HG03439 (cell line): ENCODE measurements around the gene CARNS1.
"Not testable (repeated sequence)": the region's sequence is repeated elsewhere in the genome, so short reads cannot be mapped to it uniquely, and the experiment has no call there.

Experiments
- ATAC-seq: cut with Tn5 transposase; IDR thresholded peaks from one replicate; pipeline ENCODE4 v1.9.1; 2021; ENCODE audit warnings: mild to moderate bottlenecking, moderate library complexity; ENCODE audit not compliant: unreplicated experiment

Gene CARNS1

GRCh38 chr11:67396587-67397389 is 18.7 kb upstream of the CARNS1 start:
- ATAC-seq = no peak

- ATAC-seq = no peak
Observed at GRCh38 chr11:67397536-67397935, 17.9 kb upstream of the CARNS1 start.

GRCh38 chr11:67397986-67398660 is 17.4 kb upstream of the CARNS1 start:
- ATAC-seq = no peak

GRCh38 chr11:67398661-67399563 is 16.6 kb upstream of the CARNS1 start:
- no peak for ATAC-seq

- no peak for ATAC-seq
Observed at GRCh38 chr11:67400251-67400941, 15.1 kb upstream of the CARNS1 start.

GRCh38 chr11:67400942-67401494 is 14.5 kb upstream of the CARNS1 start:
- peak; percentile 6 for ATAC-seq

GRCh38 chr11:67401495-67402191 is 13.8 kb upstream of the CARNS1 start, which contains the start of gene PPP1CA:
TSS of gene PPP1CA (minus strand) at chr11:67401858. CDS start at chr11:67401782, 76 bp downstream.
- peak; percentile 61 for ATAC-seq

- not testable (repeated sequence) for ATAC-seq
Observed at GRCh38 chr11:67402192-67402839, 13.2 kb upstream of the CARNS1 start.

GRCh38 chr11:67403085-67403484 is 12.4 kb upstream of the CARNS1 start:
- not testable (repeated sequence) for ATAC-seq

GRCh38 chr11:67404515-67405195 is 10.8 kb upstream of the CARNS1 start:
- no peak for ATAC-seq

GRCh38 chr11:67405196-67405567 is 10.3 kb upstream of the CARNS1 start:
- ATAC-seq = no peak

- no peak for ATAC-seq
Observed at GRCh38 chr11:67405688-67406339, 9.7 kb upstream of the CARNS1 start.

- ATAC-seq = no peak
Observed at GRCh38 chr11:67406420-67406968, 9.0 kb upstream of the CARNS1 start.

GRCh38 chr11:67406969-67407687 is 8.3 kb upstream of the CARNS1 start:
- no peak for ATAC-seq

- ATAC-seq = no peak
Observed at GRCh38 chr11:67407688-67408163, 7.8 kb upstream of the CARNS1 start.

GRCh38 chr11:67408437-67409200 is 6.9 kb upstream of the CARNS1 start:
- ATAC-seq = no peak
